HEK293 (cell line): ENCODE data around the gene RGS14.

Experiments
- CTCF ChIA-PET: fragments of 350-600 bp; formaldehyde crosslinking; extraction: SDS; loops from one replicate; lab custom pipeline; 2021; ENCODE audit warnings: antibody characterized with exemption; lab: Yijun Ruan, JAX
- POLR2A ChIA-PET: fragments of 300-600 bp; formaldehyde crosslinking; extraction: SDS; loops from one replicate; lab custom pipeline; 2020; ENCODE audit warnings: antibody characterized with exemption, inconsistent platforms; lab: Yijun Ruan, JAX
- H3K27ac ChIP-seq: fragments of 200-500 bp; sonication (Bioruptor generic); 2 replicates; pipeline ENCODE4 v1.5.1; 2014; ENCODE audit warnings: low read depth, low read length, control low read depth, inconsistent platforms; ENCODE audit errors: extremely low read depth
- H3K36me3 ChIP-seq, 2 experiments: fragments of 200-500 bp in 1 of 2; sonication (Bioruptor generic) in 1 of 2; 1 replicate in 1 of 2; 2 replicates in 1 of 2; pipeline ENCODE4 v1.5.1; 2014 to 2017; ENCODE audit warnings: inconsistent platforms in 2 of 2, low read length in 2 of 2; ENCODE audit not compliant: control insufficient read depth in 2 of 2, insufficient read depth in 1 of 2
- H3K4me1 ChIP-seq: fragments of 200-500 bp; sonication (Bioruptor generic); 2 replicates; pipeline ENCODE4 v1.5.1; 2014; ENCODE audit warnings: mild to moderate bottlenecking, low read length, inconsistent platforms; ENCODE audit not compliant: control insufficient read depth, insufficient read depth
- H3K4me3 ChIP-seq: 2 replicates; pipeline ENCODE4 v1.5.1; 2011; ENCODE audit warnings: low read depth, mild to moderate bottlenecking, control low read depth, low read length, moderate library complexity
- H3K9me3 ChIP-seq: fragments of 200-500 bp; sonication (Bioruptor generic); 2 replicates; pipeline ENCODE4 v1.5.1; 2014; ENCODE audit warnings: low read depth, low read length, inconsistent platforms; ENCODE audit not compliant: control insufficient read depth, insufficient read depth
- KLF16 ChIP-seq: fragments of 450-650 bp; formaldehyde crosslinking; IDR thresholded peaks from 2 replicates; pipeline ENCODE4 v1.5.1; 2017; ENCODE audit warnings: missing biosample characterization, missing genetic modification characterization
- OSR2 ChIP-seq: fragments of 450-650 bp; formaldehyde crosslinking; IDR thresholded peaks from 2 replicates; pipeline ENCODE4 v1.5.1; 2016; ENCODE audit warnings: missing biosample characterization, missing genetic modification characterization
- PRDM1 ChIP-seq: fragments of 450-650 bp; formaldehyde crosslinking; IDR thresholded peaks from 2 replicates; pipeline ENCODE4; 2016; ENCODE audit warnings: missing biosample characterization, missing genetic modification characterization
- REST ChIP-seq: fragments of 450-650 bp; formaldehyde crosslinking; IDR thresholded peaks from 2 replicates; pipeline ENCODE4 v1.5.1; 2016; ENCODE audit warnings: missing biosample characterization, missing genetic modification characterization
- SP7 ChIP-seq: fragments of 450-650 bp; formaldehyde crosslinking; IDR thresholded peaks from 2 replicates; pipeline ENCODE4 v1.5.1; 2016; ENCODE audit warnings: missing biosample characterization, missing genetic modification characterization
- WT1 ChIP-seq: fragments of 450-650 bp; formaldehyde crosslinking; IDR thresholded peaks from 2 replicates; pipeline ENCODE4 v1.5.1; 2016; ENCODE audit warnings: missing biosample characterization, missing genetic modification characterization
- YY1 ChIP-seq: fragments of 450-650 bp; formaldehyde crosslinking; IDR thresholded peaks from 2 replicates; pipeline ENCODE4 v1.5.1; 2018; ENCODE audit warnings: missing biosample characterization, missing genetic modification characterization
- ZBTB11 ChIP-seq: fragments of 450-650 bp; formaldehyde crosslinking; conservative IDR thresholded peaks from 2 replicates; pipeline ENCODE4 v1.5.1; 2016; ENCODE audit warnings: low read depth, missing biosample characterization, missing genetic modification characterization
- ZBTB17 ChIP-seq: fragments of 450-650 bp; formaldehyde crosslinking; IDR thresholded peaks from 2 replicates; pipeline ENCODE4 v1.5.1; 2016; ENCODE audit warnings: missing biosample characterization, missing genetic modification characterization
- ZBTB21 ChIP-seq: fragments of 450-650 bp; formaldehyde crosslinking; IDR thresholded peaks from 2 replicates; pipeline ENCODE4 v1.5.1; 2017; ENCODE audit warnings: missing biosample characterization, missing genetic modification characterization
- ZEB2 ChIP-seq: fragments of 450-650 bp; formaldehyde crosslinking; IDR thresholded peaks from 2 replicates; pipeline ENCODE4 v1.5.1; 2016; ENCODE audit warnings: missing biosample characterization, missing genetic modification characterization
- ZNF2 ChIP-seq: fragments of 450-650 bp; formaldehyde crosslinking; IDR thresholded peaks from 2 replicates; pipeline ENCODE4 v1.5.1; 2016; ENCODE audit warnings: missing biosample characterization, missing genetic modification characterization
- ZNF280C ChIP-seq: fragments of 450-650 bp; formaldehyde crosslinking; IDR thresholded peaks from 2 replicates; pipeline ENCODE4 v1.5.1; 2016; ENCODE audit warnings: missing biosample characterization, missing genetic modification characterization
- ZNF366 ChIP-seq: fragments of 450-650 bp; formaldehyde crosslinking; conservative IDR thresholded peaks from 2 replicates; pipeline ENCODE4 v1.5.1; 2016; ENCODE audit warnings: missing biosample characterization, missing genetic modification characterization
- ZNF600 ChIP-seq: fragments of 450-650 bp; formaldehyde crosslinking; IDR thresholded peaks from 2 replicates; pipeline ENCODE4 v1.5.1; 2016; ENCODE audit warnings: missing biosample characterization, missing genetic modification characterization
- ZNF624 ChIP-seq: fragments of 450-650 bp; formaldehyde crosslinking; IDR thresholded peaks from 2 replicates; pipeline ENCODE4 v1.5.1; 2017; ENCODE audit warnings: missing biosample characterization, missing genetic modification characterization
- ZNF629 ChIP-seq: fragments of 450-650 bp; formaldehyde crosslinking; IDR thresholded peaks from 2 replicates; pipeline ENCODE4 v1.5.1; 2017; ENCODE audit warnings: missing biosample characterization, missing genetic modification characterization
- ZNF776 ChIP-seq: fragments of 450-650 bp; formaldehyde crosslinking; IDR thresholded peaks from 2 replicates; pipeline ENCODE4 v1.5.0; 2017; ENCODE audit warnings: missing biosample characterization, missing genetic modification characterization, borderline replicate concordance
- ZNF830 ChIP-seq: fragments of 450-650 bp; IDR thresholded peaks from 2 replicates; pipeline ENCODE4 v1.5.0; 2018; ENCODE audit warnings: missing biosample characterization, missing genetic modification characterization, low read depth, mild to moderate bottlenecking, moderate library complexity
- ZSCAN16 ChIP-seq: fragments of 450-650 bp; formaldehyde crosslinking; IDR thresholded peaks from 2 replicates; pipeline ENCODE4 v1.5.1; 2016; ENCODE audit warnings: missing biosample characterization, missing genetic modification characterization
- TF ChIP-seq, protein P1 (sequence below): fragments of 450-650 bp; formaldehyde crosslinking; IDR thresholded peaks from 2 replicates; pipeline ENCODE4 v1.5.1; 2016; ENCODE audit warnings: missing biosample characterization, missing genetic modification characterization
- TF ChIP-seq, protein P2 (sequence below): fragments of 450-650 bp; formaldehyde crosslinking; IDR thresholded peaks from 2 replicates; pipeline ENCODE4 v1.5.1; 2016; ENCODE audit warnings: missing biosample characterization, missing genetic modification characterization

Gene RGS14

DNA sequence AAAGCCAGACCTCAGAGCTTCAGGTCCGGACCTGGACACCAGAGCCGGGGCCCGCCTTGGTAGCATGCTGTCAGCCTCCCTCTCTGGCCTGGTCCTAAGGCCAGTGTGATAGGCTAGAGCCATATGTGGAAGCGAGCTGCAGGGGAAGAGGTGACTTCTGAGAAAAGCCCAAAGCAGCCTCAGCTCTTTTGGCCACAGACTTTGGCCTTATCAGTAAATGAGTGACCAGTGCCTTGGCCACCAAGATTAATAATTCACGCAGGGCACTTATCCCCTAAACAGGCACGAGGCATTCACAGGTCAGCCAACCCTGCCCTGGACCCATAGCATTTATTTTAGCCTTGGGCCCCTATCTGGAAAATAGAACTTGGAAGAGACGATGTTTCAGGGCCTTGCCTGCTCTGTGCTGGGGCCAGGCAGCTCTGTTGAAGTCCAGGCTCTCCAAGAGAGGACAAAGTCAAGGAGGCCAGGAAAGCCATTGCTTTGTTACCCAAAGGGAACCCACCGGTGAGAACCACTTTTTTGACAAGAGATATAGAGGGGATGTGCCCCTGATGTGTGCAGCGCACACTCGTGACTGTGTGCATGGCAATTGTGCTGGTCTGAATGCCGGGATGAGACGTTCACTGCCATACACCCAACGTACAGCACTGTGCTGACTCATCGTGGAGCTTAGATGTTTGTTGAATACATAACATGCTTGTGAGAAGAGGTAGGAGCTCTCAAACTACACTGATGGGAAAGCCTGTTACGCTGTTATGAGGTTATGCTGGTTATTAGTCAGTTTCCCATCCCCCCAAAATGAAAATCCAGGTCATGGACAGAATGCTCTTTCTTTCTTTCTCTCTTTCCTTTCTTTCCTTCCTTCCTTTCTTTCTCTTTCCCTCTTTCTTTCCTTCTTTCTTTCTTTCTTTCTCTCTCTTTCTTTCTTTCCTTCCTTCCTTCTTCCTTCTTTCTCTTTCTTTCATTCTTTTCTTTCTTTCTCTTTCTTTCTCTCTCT is 21.5 kb downstream of the RGS14 start (continued):
- peak; percentile 97 for TF ChIP-seq PRDM1 (tag by site-specific recombination)
- peak; percentile 29; the same call in 1 of the 2 replicates for TF ChIP-seq SP7 (tag by site-specific recombination)
- no peak for TF ChIP-seq ZNF830
- 0 out of 2 replicates have a peak, but pooled peaks have one; percentile 29 for TF ChIP-seq ZEB2 (tag by site-specific recombination)
- TF ChIP-seq ZSCAN16 (tag by site-specific recombination), result no peak
- TF ChIP-seq ZBTB21 (tag by site-specific recombination), result peak; percentile 43; the same call in 1 of the 2 replicates
- peak; percentile 97 for TF ChIP-seq ZNF600 (tag by site-specific recombination)
- 0 out of 2 replicates have a peak, but pooled peaks have one; percentile 50 for TF ChIP-seq ZNF2 (tag by site-specific recombination)
- TF ChIP-seq, protein P1, sequence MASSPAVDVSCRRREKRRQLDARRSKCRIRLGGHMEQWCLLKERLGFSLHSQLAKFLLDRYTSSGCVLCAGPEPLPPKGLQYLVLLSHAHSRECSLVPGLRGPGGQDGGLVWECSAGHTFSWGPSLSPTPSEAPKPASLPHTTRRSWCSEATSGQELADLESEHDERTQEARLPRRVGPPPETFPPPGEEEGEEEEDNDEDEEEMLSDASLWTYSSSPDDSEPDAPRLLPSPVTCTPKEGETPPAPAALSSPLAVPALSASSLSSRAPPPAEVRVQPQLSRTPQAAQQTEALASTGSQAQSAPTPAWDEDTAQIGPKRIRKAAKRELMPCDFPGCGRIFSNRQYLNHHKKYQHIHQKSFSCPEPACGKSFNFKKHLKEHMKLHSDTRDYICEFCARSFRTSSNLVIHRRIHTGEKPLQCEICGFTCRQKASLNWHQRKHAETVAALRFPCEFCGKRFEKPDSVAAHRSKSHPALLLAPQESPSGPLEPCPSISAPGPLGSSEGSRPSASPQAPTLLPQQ (tag by site-specific recombination), result no peak
- TF ChIP-seq ZNF366 (tag by site-specific recombination), result peak; percentile 99
- TF ChIP-seq ZNF776 (tag by site-specific recombination), result peak; percentile 39; the same call in 1 of the 2 replicates
- peak; percentile 59; the same call in 1 of the 2 replicates for TF ChIP-seq ZNF624 (tag by site-specific recombination)
- TF ChIP-seq ZBTB17 (tag by site-specific recombination), result peak; percentile 63; the same call in 1 of the 2 replicates
- TF ChIP-seq WT1, result 0 out of 2 replicates have a peak, but pooled peaks have one; percentile 16
- TF ChIP-seq ZNF280C (tag by site-specific recombination), result no peak
- no peak for TF ChIP-seq KLF16 (tag by site-specific recombination)
- TF ChIP-seq, protein P2, sequence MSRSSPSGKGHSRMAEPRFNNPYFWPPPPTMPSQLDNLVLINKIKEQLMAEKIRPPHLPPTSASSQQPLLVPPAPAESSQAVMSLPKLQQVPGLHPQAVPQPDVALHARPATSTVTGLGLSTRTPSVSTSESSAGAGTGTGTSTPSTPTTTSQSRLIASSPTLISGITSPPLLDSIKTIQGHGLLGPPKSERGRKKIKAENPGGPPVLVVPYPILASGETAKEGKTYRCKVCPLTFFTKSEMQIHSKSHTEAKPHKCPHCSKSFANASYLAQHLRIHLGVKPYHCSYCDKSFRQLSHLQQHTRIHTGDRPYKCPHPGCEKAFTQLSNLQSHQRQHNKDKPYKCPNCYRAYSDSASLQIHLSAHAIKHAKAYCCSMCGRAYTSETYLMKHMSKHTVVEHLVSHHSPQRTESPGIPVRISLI (tag by site-specific recombination), result peak; percentile 89
- no peak for TF ChIP-seq YY1
- TF ChIP-seq ZNF629 (tag by site-specific recombination), result peak; percentile 43; the same call in 1 of the 2 replicates
- no peak for TF ChIP-seq OSR2 (tag by site-specific recombination)

DNA sequence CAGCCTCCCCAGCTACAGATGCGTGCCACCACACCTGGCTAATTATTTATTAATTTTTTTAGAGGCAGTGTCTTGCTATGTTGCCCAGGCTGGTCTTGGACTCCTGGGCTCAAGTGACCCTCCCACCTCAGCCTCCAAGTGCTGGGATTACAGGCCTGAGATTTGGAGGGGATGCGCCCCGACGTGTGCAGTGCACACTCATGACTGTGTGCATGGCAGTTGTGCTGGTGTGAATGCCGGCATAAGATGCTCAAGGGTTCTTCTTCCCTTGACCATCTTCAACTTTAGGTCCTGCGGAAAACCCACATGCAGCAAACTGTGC is 23.0 kb downstream of the RGS14 start:
- no peaks in the 10 kb centered on the region for H3K36me3 ChIP-seq
- ChIA-PET POLR2A (no interaction called here), CTCF (interaction anchor here (0.7 to 4.2 kb wide), 3 partner anchors 9 to 1204 kb away, joined by 4 to 39 read pairs (median 6); no protein-coding TSS in a partner anchor)
- H3K27ac ChIP-seq, result 0 out of 2 replicates have a peak overlapping the region, but pooled peaks have one; percentile 11
- peaks cover 6% of the 10 kb centered on the region; the same call in 1 of the 2 replicates for H3K4me1 ChIP-seq
- 0 out of 2 replicates have a peak, but pooled peaks have one; percentile 2 for TF ChIP-seq ZBTB11
- no peak for TF ChIP-seq REST (tag by site-specific recombination)
- H3K4me3 ChIP-seq, result no peak overlapping the region
- no peaks in the 10 kb centered on the region for H3K9me3 ChIP-seq
